ENCODE data around the gene WDFY4. TPM values are rescaled to one million over a fixed set of nuclear protein-coding genes. Genes with fewer than 3 reads are reported as not detected.

The WDFY4 gene
- total and polyA plus RNA-seq, 2 donors (not counting 3 experiments of a cell fraction or from before 2014, with no cell fraction given), result 10.1 to 10.2 TPM

DNA sequence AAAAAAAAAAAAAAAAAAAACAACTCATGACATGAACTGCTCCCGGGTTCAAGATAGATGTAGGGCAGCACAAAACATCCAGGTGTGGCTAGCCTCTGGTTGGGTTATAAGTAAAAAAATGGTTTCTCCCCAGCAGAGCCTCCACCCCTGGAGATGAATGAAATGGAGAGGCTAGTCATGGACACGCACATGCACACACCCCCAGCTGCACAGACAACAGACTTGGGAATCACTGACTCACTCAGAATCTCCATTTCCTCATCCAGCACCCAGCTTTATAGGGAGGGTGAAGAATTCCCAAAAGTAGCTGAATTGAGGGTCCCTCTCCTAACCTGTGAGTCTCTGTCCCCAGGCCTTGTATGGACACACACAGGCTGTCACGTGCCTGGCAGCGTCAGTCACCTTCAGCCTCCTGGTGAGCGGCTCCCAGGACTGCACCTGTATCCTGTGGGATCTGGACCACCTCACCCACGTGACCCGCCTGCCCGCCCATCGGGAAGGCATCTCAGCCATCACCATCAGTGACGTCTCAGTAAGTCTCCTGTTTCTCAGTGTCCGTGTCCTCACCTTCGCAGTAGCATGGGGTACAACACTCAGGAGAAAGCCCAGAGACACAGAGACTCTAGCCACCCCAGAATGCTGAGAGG lies 290.0 kb downstream of the WDFY4 start:
- Histone ChIP-seq H2AFZ (ENCODE audit: low read depth, low read length) (no peak overlapping the region), H3K9ac (replicated peaks; ENCODE audit: extremely low read depth, insufficient read depth, low read length) (no peak overlapping the region), H3K27me3 (ENCODE audit: control insufficient read depth in 2 of 2, insufficient read depth in 2 of 2, low read length in 2 of 2) (no peaks in the 10 kb centered on the region), H3K79me2 (ENCODE audit: control insufficient read depth, insufficient read depth, low read length) (no peaks in the 10 kb centered on the region), H3K27ac (ENCODE audit: insufficient read depth, low read depth, low read length) (no peak overlapping the region), H3K9me1 (replicated peaks; ENCODE audit: control insufficient read depth, extremely low read depth, insufficient read depth, low read length) (no peaks in the 10 kb centered on the region), H3K4me3 (replicated peaks in 1 of 3; ENCODE audit: insufficient read depth in 1 of 3, low read depth in 1 of 3, low read length in 3 of 3) (no peak overlapping the region), H3K36me3 (ENCODE audit: control insufficient read depth in 2 of 2, extremely low read depth in 1 of 2, insufficient read depth in 2 of 2, low read length in 2 of 2) (no peaks in the 10 kb centered on the region), H3K9me3 (replicated peaks; ENCODE audit: control insufficient read depth, insufficient read depth, low read length) (no peaks in the 10 kb centered on the region), H3K4me1 (ENCODE audit: control insufficient read depth, extremely low read depth, insufficient read depth, low read length) (no peaks in the 10 kb centered on the region), H4K20me1 (replicated peaks; ENCODE audit: control insufficient read depth, extremely low read depth, insufficient read depth, low read length) (no peaks in the 10 kb centered on the region), H3K4me2 (ENCODE audit: insufficient read depth, low read length) (no peak overlapping the region)
- DNase-seq (ENCODE audit: low read depth, low spot score) (no peak), FAIRE-seq (no peak)
- TF ChIP-seq MYC (IDR thresholded peaks at IDR 0.05; ENCODE audit: low read depth, low read length) (no peak), POLR2AphosphoS5 (IDR thresholded peaks at IDR 0.05; ENCODE audit: insufficient read depth, low read depth, low read length) (no peak), POLR2A (IDR thresholded peaks at IDR 0.05; ENCODE audit: low read depth, low read length) (no peak), JUN (IDR thresholded peaks at IDR 0.05; ENCODE audit: borderline replicate concordance, insufficient read depth, insufficient read length, low read depth) (no peak), EZH2 (IDR thresholded peaks at IDR 0.05; ENCODE audit: borderline replicate concordance, low read depth, low read length, severe bottlenecking) (no peak), FOS (IDR thresholded peaks at IDR 0.05; ENCODE audit: borderline replicate concordance, insufficient read depth, low read length) (no peak)
- POLR2A ChIA-PET, result no interaction called here
- no TSS peak for BruUV-seq (replicated peaks)
- CTCF ChIA-PET, result no interaction called here
- dilution Hi-C loops (cut with MboI; ENCODE audit: extremely low pct_ligation_motif_present, low sequenced_read_pairs) (no loop called here), intact Hi-C loops (cut with micrococcal nuclease) (no loop called here)

DNA sequence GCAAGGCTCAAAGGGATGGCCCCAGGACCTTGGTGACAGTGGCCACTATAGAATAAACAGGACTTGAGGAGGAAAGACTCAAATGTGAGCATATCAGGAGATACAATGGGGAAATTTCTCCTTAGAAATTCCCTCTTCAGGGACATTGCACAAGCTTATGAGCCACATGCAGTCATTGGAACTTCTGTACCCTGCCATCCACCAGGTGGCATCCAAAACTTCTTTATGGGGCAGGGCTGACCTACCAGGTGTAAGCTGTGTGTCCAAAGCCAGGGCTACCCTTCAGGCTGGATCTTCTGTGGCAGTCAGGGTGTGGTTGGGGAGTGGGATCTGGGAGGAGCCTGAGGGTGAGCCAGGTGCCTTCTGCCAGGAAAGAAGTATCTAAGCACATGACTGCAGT lies 291.5 kb downstream of the WDFY4 start:
- Histone ChIP-seq H3K9me3 (replicated peaks; ENCODE audit: control insufficient read depth, insufficient read depth, low read length) (no peaks in the 10 kb centered on the region), H2AFZ (ENCODE audit: low read depth, low read length) (no peak overlapping the region), H3K27ac (ENCODE audit: insufficient read depth, low read depth, low read length) (no peak overlapping the region), H3K79me2 (ENCODE audit: control insufficient read depth, insufficient read depth, low read length) (no peaks in the 10 kb centered on the region), H3K4me3 (replicated peaks in 1 of 3; ENCODE audit: insufficient read depth in 1 of 3, low read depth in 1 of 3, low read length in 3 of 3) (no peak overlapping the region), H3K27me3 (ENCODE audit: control insufficient read depth in 2 of 2, insufficient read depth in 2 of 2, low read length in 2 of 2) (no peaks in the 10 kb centered on the region), H3K9ac (replicated peaks; ENCODE audit: extremely low read depth, insufficient read depth, low read length) (no peak overlapping the region), H3K4me2 (ENCODE audit: insufficient read depth, low read length) (no peak overlapping the region), H4K20me1 (replicated peaks; ENCODE audit: control insufficient read depth, extremely low read depth, insufficient read depth, low read length) (no peaks in the 10 kb centered on the region), H3K4me1 (ENCODE audit: control insufficient read depth, extremely low read depth, insufficient read depth, low read length) (no peaks in the 10 kb centered on the region), H3K36me3 (ENCODE audit: control insufficient read depth in 2 of 2, extremely low read depth in 1 of 2, insufficient read depth in 2 of 2, low read length in 2 of 2) (no peaks in the 10 kb centered on the region), H3K9me1 (replicated peaks; ENCODE audit: control insufficient read depth, extremely low read depth, insufficient read depth, low read length) (no peaks in the 10 kb centered on the region)
- FAIRE-seq (no peak), DNase-seq (ENCODE audit: low read depth, low spot score) (no peak)
- dilution Hi-C loops (cut with MboI; ENCODE audit: extremely low pct_ligation_motif_present, low sequenced_read_pairs) (no loop called here), intact Hi-C loops (cut with micrococcal nuclease) (no loop called here)
- BruUV-seq (replicated peaks), result no TSS peak
- ChIA-PET POLR2A (no interaction called here), CTCF (interaction anchor here (0.8 to 1.1 kb wide), 2 partner anchors 185 to 431 kb away, joined by 3 to 4 read pairs; no protein-coding TSS in a partner anchor)
- TF ChIP-seq MYC (IDR thresholded peaks at IDR 0.05; ENCODE audit: low read depth, low read length) (no peak), POLR2A (IDR thresholded peaks at IDR 0.05; ENCODE audit: low read depth, low read length) (no peak), EZH2 (IDR thresholded peaks at IDR 0.05; ENCODE audit: borderline replicate concordance, low read depth, low read length, severe bottlenecking) (no peak)
